ENCODE measurements around the gene EED.

The EED gene

DNA sequence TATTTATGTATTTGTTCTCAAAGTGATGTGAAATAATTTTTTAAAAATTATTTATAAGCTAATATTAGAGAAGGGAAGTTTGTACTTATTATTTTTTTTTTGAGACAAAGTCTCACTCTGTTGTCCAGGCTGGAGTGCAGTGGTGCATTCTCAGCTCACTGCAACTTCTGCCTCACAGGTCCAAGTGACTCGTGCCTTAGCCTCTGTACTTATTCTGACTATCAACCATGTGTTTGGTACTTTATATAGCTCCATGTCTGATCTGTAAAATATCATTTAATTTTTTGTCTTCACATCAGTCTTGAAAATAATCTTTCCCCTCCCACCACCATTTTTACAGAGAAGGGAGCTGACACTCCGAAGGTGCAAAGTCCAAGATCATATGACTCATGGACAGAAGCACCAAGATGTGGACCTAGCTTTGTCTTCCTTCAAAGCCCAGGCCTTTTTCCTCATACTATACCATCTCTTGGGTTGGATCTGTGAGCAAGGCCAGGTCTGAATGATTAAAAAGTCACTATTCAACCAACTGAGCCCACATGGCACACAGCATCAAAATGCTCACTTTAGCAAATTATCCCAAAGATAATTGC lies 32.4 kb upstream of the EED start:
- Histone ChIP-seq H3K18ac (ENCODE audit: low read length) (no peak overlapping the region), H3K27ac (ENCODE audit: low read depth, low read length) (no peak overlapping the region), H3K4ac (ENCODE audit: low read depth, low read length) (no peak overlapping the region), H3K79me2 (ENCODE audit: control insufficient read depth, insufficient read depth, low read length) (no peaks in the 10 kb centered on the region), H3K79me1 (ENCODE audit: low read length) (no peaks in the 10 kb centered on the region), H2BK15ac (replicated peaks; ENCODE audit: low read depth) (no peak overlapping the region), H3K4me1 (ENCODE audit: control insufficient read depth, low read depth, low read length) (no peaks in the 10 kb centered on the region), H2BK5ac (ENCODE audit: low read length) (no peak overlapping the region), H3K56ac (ENCODE audit: low read length) (no peak overlapping the region), H3K23ac (ENCODE audit: low read length) (no peak overlapping the region), H3K27me3 (ENCODE audit: insufficient read depth, low read length, poor library complexity) (no peaks in the 10 kb centered on the region), H2BK120ac (ENCODE audit: low read depth, low read length) (no peak overlapping the region), H4K8ac (ENCODE audit: low read depth, low read length) (no peak overlapping the region), H3K4me2 (ENCODE audit: low read length) (no peak overlapping the region), H4K5ac (ENCODE audit: low read length) (no peak overlapping the region), H3K9ac (ENCODE audit: low read length) (no peak overlapping the region), H2AK5ac (ENCODE audit: low read length) (no peak overlapping the region), H3K36me3 (ENCODE audit: control insufficient read depth, insufficient read depth, low read length) (no peaks in the 10 kb centered on the region), H3K4me3 (ENCODE audit: low read length) (no peak overlapping the region)
- WGBS (ENCODE audit: extremely low coverage, insufficient coverage, low lambda C conversion rate) = no CpG with 5 or more reads among the region's 2 CpGs
- no peak for DNase-seq

DNA sequence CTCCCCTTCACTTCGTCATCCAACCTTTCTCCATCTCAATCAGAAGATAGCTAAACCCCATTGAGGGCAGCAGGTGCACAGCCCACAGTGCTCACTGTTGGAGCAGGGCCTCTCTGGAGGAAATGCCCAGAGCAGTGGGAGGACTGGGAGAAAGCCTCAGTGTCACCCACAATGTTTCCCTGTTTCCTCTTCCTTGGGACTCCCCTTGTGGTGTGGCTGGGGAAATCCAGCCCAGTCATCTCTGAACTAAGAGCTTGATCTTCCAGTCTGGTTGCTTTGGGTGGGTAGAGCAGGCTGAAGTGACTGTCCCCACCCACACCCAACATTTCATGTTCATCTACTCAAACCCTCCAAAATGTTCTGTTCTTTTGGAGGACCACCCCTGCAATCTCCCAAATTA lies 29.8 kb upstream of the EED start:
- Histone ChIP-seq H3K4me2 (ENCODE audit: low read length) (no peak overlapping the region), H2AK5ac (ENCODE audit: low read length) (no peak overlapping the region), H3K23ac (ENCODE audit: low read length) (no peak overlapping the region), H3K4me3 (ENCODE audit: low read length) (no peak overlapping the region), H2BK5ac (ENCODE audit: low read length) (no peak overlapping the region), H3K18ac (ENCODE audit: low read length) (no peak overlapping the region), H4K5ac (ENCODE audit: low read length) (no peak overlapping the region), H2BK15ac (replicated peaks; ENCODE audit: low read depth) (no peak overlapping the region), H2BK120ac (ENCODE audit: low read depth, low read length) (no peak overlapping the region), H4K8ac (ENCODE audit: low read depth, low read length) (no peak overlapping the region), H3K27me3 (ENCODE audit: insufficient read depth, low read length, poor library complexity) (no peaks in the 10 kb centered on the region), H3K27ac (ENCODE audit: low read depth, low read length) (no peak overlapping the region), H3K79me2 (ENCODE audit: control insufficient read depth, insufficient read depth, low read length) (no peaks in the 10 kb centered on the region), H3K79me1 (ENCODE audit: low read length) (no peaks in the 10 kb centered on the region), H3K4ac (ENCODE audit: low read depth, low read length) (no peak overlapping the region), H3K56ac (ENCODE audit: low read length) (no peak overlapping the region), H3K36me3 (ENCODE audit: control insufficient read depth, insufficient read depth, low read length) (no peaks in the 10 kb centered on the region), H3K9ac (ENCODE audit: low read length) (no peak overlapping the region), H3K4me1 (ENCODE audit: control insufficient read depth, low read depth, low read length) (no peaks in the 10 kb centered on the region)
- DNase-seq = no peak
- no CpG with 5 or more reads among the region's 1 CpG for WGBS (ENCODE audit: extremely low coverage, insufficient coverage, low lambda C conversion rate)

DNA sequence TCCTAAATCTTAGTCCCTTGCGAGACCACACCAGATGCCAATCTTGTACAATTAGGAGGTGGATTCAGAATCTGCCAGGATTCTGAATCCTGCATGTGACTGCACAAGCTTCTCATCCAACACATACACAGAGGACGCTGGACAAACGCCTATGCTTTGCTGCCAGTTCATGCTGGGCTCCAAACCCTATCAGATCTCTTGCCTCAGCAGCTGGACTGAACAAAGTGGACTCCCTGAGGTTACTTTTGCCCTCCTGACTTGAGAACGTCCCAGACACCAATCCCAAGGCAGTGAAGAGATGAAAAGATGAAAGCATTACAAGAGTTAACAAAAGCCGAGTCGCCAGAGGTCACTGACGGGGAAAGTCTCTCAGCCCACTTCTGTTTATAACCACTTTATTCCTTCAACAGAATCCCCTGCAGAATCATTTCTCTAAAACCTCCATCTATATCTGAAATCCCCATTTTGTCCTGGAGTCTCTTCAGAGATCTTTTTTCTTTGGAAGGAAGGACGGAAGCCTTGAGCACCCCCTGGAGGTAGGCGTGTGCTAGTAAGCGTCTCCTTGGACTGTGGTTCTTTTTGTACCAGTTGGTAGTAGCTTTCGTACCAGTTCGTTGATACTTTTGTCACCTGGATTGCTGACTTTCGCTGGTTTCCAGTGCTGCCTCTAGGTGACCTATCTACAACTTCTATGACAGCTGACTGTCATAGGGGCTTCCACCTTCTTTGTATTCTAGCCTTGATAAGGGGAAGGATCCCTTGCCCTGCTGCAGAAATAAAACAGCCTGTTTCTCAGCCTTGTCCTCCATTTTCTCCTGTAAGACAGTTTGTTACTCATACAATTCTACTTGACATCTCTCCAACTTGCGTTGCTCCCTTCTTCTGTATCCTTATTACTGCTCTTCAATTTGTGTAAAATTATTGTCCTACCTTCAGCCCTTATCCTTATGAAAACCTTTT lies 26.1 kb upstream of the EED start:
- Histone ChIP-seq H4K8ac (ENCODE audit: low read depth, low read length) (no peak overlapping the region), H2AK5ac (ENCODE audit: low read length) (no peak overlapping the region), H3K4ac (ENCODE audit: low read depth, low read length) (no peak overlapping the region), H3K23ac (ENCODE audit: low read length) (no peak overlapping the region), H3K4me1 (ENCODE audit: control insufficient read depth, low read depth, low read length) (no peaks in the 10 kb centered on the region), H3K9ac (ENCODE audit: low read length) (peak overlapping the region; percentile 20), H2BK120ac (ENCODE audit: low read depth, low read length) (no peak overlapping the region), H3K79me2 (ENCODE audit: control insufficient read depth, insufficient read depth, low read length) (no peaks in the 10 kb centered on the region), H4K5ac (ENCODE audit: low read length) (peak overlapping the region; percentile 37), H3K4me2 (ENCODE audit: low read length) (no peak overlapping the region), H2BK15ac (replicated peaks; ENCODE audit: low read depth) (no peak overlapping the region), H3K36me3 (ENCODE audit: control insufficient read depth, insufficient read depth, low read length) (no peaks in the 10 kb centered on the region), H3K27ac (ENCODE audit: low read depth, low read length) (no peak overlapping the region), H3K18ac (ENCODE audit: low read length) (no peak overlapping the region), H3K27me3 (ENCODE audit: insufficient read depth, low read length, poor library complexity) (no peaks in the 10 kb centered on the region), H2BK5ac (ENCODE audit: low read length) (no peak overlapping the region), H3K4me3 (ENCODE audit: low read length) (no peak overlapping the region), H3K79me1 (ENCODE audit: low read length) (no peaks in the 10 kb centered on the region), H3K56ac (ENCODE audit: low read length) (no peak overlapping the region)
- peak; percentile 86 for DNase-seq
- no CpG with 5 or more reads among the region's 14 CpGs for WGBS (ENCODE audit: extremely low coverage, insufficient coverage, low lambda C conversion rate)

DNA sequence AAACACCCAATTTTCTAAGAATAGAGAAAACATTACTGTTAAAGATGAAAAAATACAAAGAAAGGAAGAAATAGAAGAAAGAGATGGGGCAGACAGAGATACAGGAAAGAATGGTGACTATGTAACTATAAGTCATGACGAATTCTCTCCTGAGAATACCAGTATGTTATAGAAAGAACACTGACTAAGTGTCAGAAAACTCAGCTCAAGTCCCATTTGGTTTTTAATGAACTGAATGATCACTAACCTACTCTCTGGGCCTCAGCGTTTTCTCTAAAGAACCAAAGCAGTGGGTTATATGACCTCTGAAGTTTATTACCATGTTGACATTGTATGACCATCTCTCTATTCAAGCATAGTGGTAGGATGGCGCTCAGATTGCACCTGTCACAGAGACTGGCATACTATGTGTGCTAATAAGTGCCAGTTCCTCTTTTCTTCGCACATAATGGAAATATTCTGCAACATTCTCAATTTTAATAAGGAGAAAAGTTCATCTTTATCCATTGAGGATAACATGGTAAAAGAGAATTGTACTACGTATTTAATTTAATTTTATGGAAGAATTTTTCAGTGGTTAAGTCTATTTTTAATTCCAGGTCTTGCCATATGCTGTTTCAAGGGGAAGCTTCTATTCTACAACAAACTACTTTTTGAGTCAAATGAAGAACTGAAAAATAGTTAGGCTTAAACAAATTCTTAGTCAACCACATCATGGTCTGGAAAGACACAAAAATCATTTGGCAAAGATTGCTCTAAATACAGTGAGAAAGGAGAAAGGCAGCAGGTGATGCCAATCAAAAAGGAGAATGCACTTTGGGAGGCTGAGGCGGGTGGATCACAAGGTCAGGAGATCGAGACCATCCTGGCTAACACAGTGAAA lies 25.0 kb upstream of the EED start:
- H3K4me2 ChIP-seq (ENCODE audit: low read length) = no peak overlapping the region
- no peaks in the 10 kb centered on the region for H3K79me2 ChIP-seq (ENCODE audit: control insufficient read depth, insufficient read depth, low read length)
- H3K79me1 ChIP-seq (ENCODE audit: low read length) = no peaks in the 10 kb centered on the region
- no peak overlapping the region for H3K27ac ChIP-seq (ENCODE audit: low read depth, low read length)
- no peaks in the 10 kb centered on the region for H3K4me1 ChIP-seq (ENCODE audit: control insufficient read depth, low read depth, low read length)
- no peak overlapping the region for H3K56ac ChIP-seq (ENCODE audit: low read length)
- no peak overlapping the region for H4K5ac ChIP-seq (ENCODE audit: low read length)
- H3K4me3 ChIP-seq (ENCODE audit: low read length) = no peak overlapping the region
- no peak overlapping the region for H2BK5ac ChIP-seq (ENCODE audit: low read length)
- no peak overlapping the region for H3K9ac ChIP-seq (ENCODE audit: low read length)
- no peak overlapping the region for H3K4ac ChIP-seq (ENCODE audit: low read depth, low read length)
- H3K23ac ChIP-seq (ENCODE audit: low read length) = no peak overlapping the region
- 100% methylated on average over 1 of the region's 7 CpGs for whole genome bisulfite sequencing (ENCODE audit: extremely low coverage, insufficient coverage, low lambda C conversion rate)
- no peak overlapping the region for H2AK5ac ChIP-seq (ENCODE audit: low read length)
- H4K8ac ChIP-seq (ENCODE audit: low read depth, low read length) = no peak overlapping the region
- H2BK120ac ChIP-seq (ENCODE audit: low read depth, low read length) = no peak overlapping the region
- no peaks in the 10 kb centered on the region for H3K36me3 ChIP-seq (ENCODE audit: control insufficient read depth, insufficient read depth, low read length)
- no peak for DNase-seq
- H3K27me3 ChIP-seq (ENCODE audit: insufficient read depth, low read length, poor library complexity) = no peaks in the 10 kb centered on the region
- no peak overlapping the region for H2BK15ac ChIP-seq (replicated peaks; ENCODE audit: low read depth)
- no peak overlapping the region for H3K18ac ChIP-seq (ENCODE audit: low read length)

DNA sequence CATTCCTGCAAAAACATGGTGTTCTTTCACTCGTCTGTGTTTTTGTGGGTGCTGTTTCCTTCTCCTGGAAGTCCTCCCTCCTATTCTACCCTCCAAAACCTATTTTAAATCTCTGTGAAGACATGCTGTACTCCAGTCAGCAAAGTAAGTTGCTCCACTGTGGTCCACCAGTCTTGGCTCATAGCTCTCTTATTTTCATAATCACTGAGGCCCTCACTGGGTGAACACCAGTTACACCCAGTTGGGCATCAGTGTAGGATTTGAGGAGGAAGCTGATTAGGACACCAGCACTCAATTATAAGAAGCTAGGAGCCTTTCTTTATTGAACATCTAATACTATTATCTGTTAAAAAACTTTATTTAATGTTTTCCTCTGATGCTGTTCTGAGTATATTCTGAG lies 23.9 kb upstream of the EED start:
- Histone ChIP-seq H3K79me2 (ENCODE audit: control insufficient read depth, insufficient read depth, low read length) (no peaks in the 10 kb centered on the region), H2BK5ac (ENCODE audit: low read length) (no peak overlapping the region), H3K18ac (ENCODE audit: low read length) (no peak overlapping the region), H3K36me3 (ENCODE audit: control insufficient read depth, insufficient read depth, low read length) (no peaks in the 10 kb centered on the region), H3K4me3 (ENCODE audit: low read length) (no peak overlapping the region), H4K5ac (ENCODE audit: low read length) (no peak overlapping the region), H3K4me1 (ENCODE audit: control insufficient read depth, low read depth, low read length) (no peaks in the 10 kb centered on the region), H3K4ac (ENCODE audit: low read depth, low read length) (no peak overlapping the region), H2AK5ac (ENCODE audit: low read length) (no peak overlapping the region), H3K4me2 (ENCODE audit: low read length) (no peak overlapping the region), H2BK120ac (ENCODE audit: low read depth, low read length) (no peak overlapping the region), H3K9ac (ENCODE audit: low read length) (no peak overlapping the region), H3K27me3 (ENCODE audit: insufficient read depth, low read length, poor library complexity) (no peaks in the 10 kb centered on the region), H3K23ac (ENCODE audit: low read length) (no peak overlapping the region), H2BK15ac (replicated peaks; ENCODE audit: low read depth) (no peak overlapping the region), H3K79me1 (ENCODE audit: low read length) (no peaks in the 10 kb centered on the region), H3K27ac (ENCODE audit: low read depth, low read length) (no peak overlapping the region), H3K56ac (ENCODE audit: low read length) (no peak overlapping the region), H4K8ac (ENCODE audit: low read depth, low read length) (no peak overlapping the region)
- WGBS (ENCODE audit: extremely low coverage, insufficient coverage, low lambda C conversion rate) = no CpG with 5 or more reads among the region's 1 CpG
- DNase-seq = no peak
